HG02840 (cell line): ENCODE measurements around the gene CD72.
"Not testable (repeated sequence)": the region's sequence is repeated elsewhere in the genome, so short reads cannot be mapped to it uniquely, and the experiment has no call there.

Experiments
- ATAC-seq: cut with Tn5 transposase; IDR thresholded peaks from one replicate; pipeline ENCODE4 v1.9.1; 2021; ENCODE audit warnings: mild to moderate bottlenecking, moderate library complexity, moderate number of reproducible peaks; ENCODE audit not compliant: unreplicated experiment, low FRiP score

CD72 gene

GRCh38 chr9:35650341-35651158, 32.3 kb upstream of the CD72 start, which contains the start of gene SIT1:
Gene SIT1, minus strand, starts transcription at chr9:35650931. Its CDS starts 78 bp downstream, at chr9:35650853.
- no peak for ATAC-seq

- no peak for ATAC-seq
Observed at GRCh38 chr9:35649431-35650340, 31.5 kb upstream of the CD72 start.

GRCh38 chr9:35646533-35647265, 28.5 kb upstream of the CD72 start:
- peak; percentile 72 for ATAC-seq

GRCh38 chr9:35646153-35646532, 27.9 kb upstream of the CD72 start:
- no peak for ATAC-seq

- not testable (repeated sequence) for ATAC-seq
Observed at GRCh38 chr9:35645736-35646135, 27.5 kb upstream of the CD72 start.

GRCh38 chr9:35643046-35643445, 24.8 kb upstream of the CD72 start:
- ATAC-seq, result no peak

GRCh38 chr9:35641478-35641877, 23.3 kb upstream of the CD72 start:
- ATAC-seq, result not testable (repeated sequence)

- not testable (repeated sequence) for ATAC-seq
Observed at GRCh38 chr9:35640431-35640830, 22.2 kb upstream of the CD72 start.

GRCh38 chr9:35639631-35640030, 21.4 kb upstream of the CD72 start:
- ATAC-seq, result no peak

- ATAC-seq, result not testable (repeated sequence)
Observed at GRCh38 chr9:35639225-35639624, 21.0 kb upstream of the CD72 start.

GRCh38 chr9:35638751-35639150, 20.5 kb upstream of the CD72 start:
- ATAC-seq, result not testable (repeated sequence)

GRCh38 chr9:35637427-35637955, 19.3 kb upstream of the CD72 start:
- not testable (repeated sequence) for ATAC-seq

GRCh38 chr9:35636877-35637246, 18.6 kb upstream of the CD72 start:
- ATAC-seq, result not testable (repeated sequence)

GRCh38 chr9:35636135-35636876, 18.1 kb upstream of the CD72 start:
- no peak for ATAC-seq

GRCh38 chr9:35635730-35636129, 17.5 kb upstream of the CD72 start:
- no peak for ATAC-seq

- ATAC-seq, result no peak
Observed at GRCh38 chr9:35629597-35629996, 11.4 kb upstream of the CD72 start.

- no peak for ATAC-seq
Observed at GRCh38 chr9:35628389-35628991, 10.3 kb upstream of the CD72 start.

GRCh38 chr9:35627575-35627974, 9.4 kb upstream of the CD72 start:
- ATAC-seq, result no peak

- peak; percentile 30 for ATAC-seq
Observed at GRCh38 chr9:35619800-35620158, 1.6 kb upstream of the CD72 start.
